ENCODE results near the gene IFIT3.
"Not testable (repeated sequence)": the region's sequence is repeated elsewhere in the genome, so short reads cannot be mapped to it uniquely, and the experiment has no call there.

The IFIT3 gene

GRCh38 chr10:89304026-89304425 lies 23.8 kb upstream of the IFIT3 start:
- DNase-seq: peak in 2 of 3 donors; percentile 61 to 63

- peak in 2 of 3 donors; percentile 67 to 69 for DNase-seq
Observed at GRCh38 chr10:89304446-89304845, 23.4 kb upstream of the IFIT3 start.

GRCh38 chr10:89304925-89305324 lies 22.9 kb upstream of the IFIT3 start:
- DNase-seq: peak in 1 of 3 donors; percentile 63

DNA sequence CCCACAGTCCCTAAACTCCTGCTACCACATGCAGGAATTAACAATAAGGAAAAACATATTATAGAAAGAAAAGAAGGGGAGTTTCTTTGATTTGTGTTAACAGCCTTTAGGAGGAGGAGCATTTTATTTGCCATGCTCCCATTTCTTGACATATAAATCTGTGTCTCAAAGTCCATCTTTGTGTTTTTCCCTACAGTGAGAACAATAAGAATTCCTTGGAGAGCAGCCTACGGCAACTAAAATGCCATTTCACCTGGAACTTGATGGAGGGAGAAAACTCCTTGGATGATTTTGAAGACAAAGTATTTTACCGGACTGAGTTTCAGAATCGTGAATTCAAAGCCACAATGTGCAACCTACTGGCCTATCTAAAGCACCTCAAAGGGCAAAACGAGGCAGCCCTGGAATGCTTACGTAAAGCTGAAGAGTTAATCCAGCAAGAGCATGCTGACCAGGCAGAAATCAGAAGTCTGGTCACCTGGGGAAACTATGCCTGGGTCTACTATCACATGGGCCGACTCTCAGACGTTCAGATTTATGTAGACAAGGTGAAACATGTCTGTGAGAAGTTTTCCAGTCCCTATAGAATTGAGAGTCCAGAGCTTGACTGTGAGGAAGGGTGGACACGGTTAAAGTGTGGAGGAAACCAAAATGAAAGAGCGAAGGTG lies 21.9 kb upstream of the IFIT3 start:
- DNase-seq: peak; percentile 65 to 77 (median 73)

- peak; percentile 58 to 79 (median 74) for DNase-seq
Observed at GRCh38 chr10:89306434-89307268, 21.1 kb upstream of the IFIT3 start.

DNA sequence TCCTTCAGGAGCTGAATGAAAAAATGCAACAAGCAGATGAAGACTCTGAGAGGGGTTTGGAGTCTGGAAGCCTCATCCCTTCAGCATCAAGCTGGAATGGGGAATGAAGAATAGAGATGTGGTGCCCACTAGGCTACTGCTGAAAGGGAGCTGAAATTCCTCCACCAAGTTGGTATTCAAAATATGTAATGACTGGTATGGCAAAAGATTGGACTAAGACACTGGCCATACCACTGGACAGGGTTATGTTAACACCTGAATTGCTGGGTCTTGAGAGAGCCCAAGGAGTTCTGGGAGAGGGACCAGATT lies 20.6 kb upstream of the IFIT3 start:
- peak in 2 of 3 donors; percentile 62 to 73 for DNase-seq

DNA sequence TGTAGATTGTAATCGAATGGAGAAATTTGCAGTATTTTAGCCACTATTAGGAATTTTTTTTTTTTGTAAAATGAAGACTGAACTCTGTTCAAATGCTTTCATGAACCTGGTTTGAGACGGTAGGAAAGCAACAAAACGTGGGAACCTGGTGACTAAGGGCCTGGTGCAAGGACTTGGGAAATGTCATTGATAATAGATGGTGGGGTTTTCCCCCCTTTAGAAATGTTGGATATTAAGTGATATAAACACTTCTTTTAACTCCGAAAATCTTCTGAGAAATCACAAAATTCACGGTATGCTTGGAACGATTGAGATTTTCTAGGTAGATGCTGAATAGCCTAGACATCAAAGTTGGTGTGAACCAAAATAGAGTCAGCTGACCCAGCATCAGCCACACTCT lies 19.5 kb upstream of the IFIT3 start:
- peak in 1 of 3 donors; percentile 78 for DNase-seq

DNA sequence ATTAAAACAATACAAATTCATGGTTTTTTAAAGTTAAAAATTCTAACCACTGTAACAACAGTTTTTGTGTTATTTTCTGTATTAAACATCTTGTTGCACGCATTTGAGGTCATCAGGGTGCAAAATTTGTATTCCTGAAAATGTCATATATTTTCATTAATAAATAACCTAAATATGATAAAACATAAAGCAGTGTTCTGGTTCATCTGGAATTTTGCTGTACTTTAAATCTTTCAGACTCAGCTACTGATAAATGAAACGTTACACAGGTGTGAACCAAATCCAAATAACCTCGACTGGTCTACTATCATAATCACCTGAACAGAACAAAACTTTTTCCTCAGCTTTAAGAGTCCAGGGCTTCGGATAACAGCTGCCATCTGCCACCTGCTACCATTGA lies 19.1 kb upstream of the IFIT3 start:
- peak in 2 of 3 donors; percentile 83 to 86 for DNase-seq

DNA sequence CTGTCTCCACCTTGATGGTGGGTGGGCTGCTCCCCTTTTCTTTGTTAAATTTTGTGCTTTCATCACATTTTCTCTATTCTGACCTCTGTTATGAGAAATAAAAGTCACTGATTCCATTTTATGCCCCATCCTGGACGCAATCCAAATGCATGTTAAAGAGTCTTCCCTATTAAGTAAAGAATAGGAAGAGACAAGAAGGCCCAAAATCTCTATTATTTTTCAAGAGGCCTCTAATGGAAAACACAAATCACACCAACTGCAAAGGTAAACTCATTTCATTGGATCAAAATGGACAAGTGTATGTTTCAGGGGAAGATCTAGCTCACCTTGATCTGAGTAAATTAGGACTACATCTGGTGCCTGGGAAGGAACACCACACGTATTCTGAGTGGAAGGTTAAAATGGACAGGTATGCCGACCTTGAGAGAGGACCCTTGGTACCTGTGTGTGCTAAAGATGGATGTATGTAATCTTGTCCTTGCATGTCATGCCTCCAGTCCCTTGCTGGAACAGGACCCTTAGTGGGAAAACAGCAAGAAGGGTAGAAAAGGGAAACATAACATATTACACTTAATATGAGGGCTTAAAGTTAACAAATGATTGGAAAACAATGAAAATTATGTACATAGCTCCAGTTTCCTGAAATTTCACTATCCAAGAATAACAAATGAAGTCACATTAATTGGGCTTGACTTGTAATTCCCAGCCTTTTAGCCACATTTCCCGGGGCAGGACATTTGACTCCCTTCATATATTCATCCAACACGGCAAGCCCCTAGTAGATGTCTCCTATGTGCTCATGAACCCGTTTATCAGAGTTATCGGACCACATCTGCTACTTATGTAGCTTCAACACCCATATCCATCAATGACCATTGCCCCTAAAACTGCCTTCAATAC lies 18.4 kb upstream of the IFIT3 start:
- peak; percentile 83 to 89 (median 88) for DNase-seq

DNA sequence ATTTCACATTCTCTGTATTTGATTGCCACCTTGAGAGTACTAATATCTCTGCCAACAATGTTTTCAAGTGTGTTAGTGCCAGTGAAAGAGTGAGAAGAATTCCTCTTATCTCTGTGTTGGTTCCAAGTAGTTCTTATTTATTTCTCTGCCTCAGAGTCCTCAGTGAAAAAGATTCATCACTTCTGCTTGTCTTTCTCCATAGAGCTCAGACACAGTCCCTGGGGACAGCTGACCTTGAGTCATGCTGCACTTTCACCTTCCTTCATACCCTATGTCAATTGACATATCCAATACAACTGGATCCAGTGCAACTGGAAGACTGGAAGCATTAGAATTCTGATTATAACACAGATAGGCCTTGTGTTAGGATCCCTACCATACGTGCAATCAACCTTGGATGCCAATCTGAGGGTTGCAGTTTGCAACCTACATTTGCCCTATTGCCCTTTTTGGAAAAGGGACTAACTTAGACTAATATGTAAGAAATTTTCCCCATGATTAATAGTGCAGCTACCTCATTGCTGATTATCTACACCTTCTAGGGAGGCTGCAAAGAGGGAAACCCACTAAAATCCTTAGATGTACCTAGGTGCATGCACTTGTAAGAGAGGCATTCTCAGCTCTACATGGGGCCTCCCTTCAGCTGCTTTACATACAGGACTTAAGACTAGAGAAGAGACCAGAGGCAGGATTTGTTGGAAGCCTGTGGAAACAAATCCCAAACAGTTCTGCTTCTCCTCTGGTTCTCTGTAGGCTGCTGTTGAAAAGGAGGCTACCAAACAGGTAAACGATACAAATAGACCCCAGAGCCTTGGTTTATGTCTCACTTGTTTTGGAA lies 17.5 kb upstream of the IFIT3 start:
- peak; percentile 74 to 88 (median 83) for DNase-seq

DNA sequence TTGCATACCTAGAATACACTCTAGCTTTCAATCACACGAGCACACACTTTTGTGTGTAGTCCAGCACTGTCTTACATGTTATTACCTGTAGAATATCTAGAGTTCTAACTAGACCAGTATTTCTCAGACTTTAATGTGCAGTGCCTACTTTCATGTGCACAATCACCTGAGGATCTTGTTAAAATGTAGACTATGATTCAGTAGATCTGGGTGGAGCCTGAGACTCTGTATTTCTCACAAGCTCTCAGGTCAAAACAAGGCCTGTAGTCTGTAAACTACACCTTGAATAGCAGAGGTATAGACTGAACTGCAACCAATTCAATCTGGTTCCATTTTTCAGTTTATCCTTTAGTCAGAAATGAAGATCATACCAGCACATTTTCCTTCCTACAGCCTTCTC lies 14.8 kb upstream of the IFIT3 start:
- no peak for DNase-seq

DNA sequence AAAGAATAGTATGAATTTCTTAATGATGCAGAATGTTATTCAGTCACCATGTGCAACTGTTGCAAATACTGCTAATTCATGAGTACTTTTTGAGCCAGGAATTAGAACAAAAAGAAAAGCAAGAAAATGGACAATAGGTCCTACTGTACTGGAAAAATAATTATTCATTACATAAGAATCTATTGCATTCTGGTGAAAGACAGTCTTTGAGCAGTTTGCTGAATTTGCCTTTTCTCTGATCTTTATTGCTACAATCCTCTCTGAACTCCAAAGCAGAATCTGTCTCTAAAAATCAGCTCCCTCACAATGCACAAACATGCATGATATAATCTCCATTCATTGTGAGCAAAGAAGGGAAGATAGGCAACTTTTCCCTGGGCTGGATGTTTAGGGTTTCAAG lies 13.1 kb upstream of the IFIT3 start:
- no peak for DNase-seq

DNA sequence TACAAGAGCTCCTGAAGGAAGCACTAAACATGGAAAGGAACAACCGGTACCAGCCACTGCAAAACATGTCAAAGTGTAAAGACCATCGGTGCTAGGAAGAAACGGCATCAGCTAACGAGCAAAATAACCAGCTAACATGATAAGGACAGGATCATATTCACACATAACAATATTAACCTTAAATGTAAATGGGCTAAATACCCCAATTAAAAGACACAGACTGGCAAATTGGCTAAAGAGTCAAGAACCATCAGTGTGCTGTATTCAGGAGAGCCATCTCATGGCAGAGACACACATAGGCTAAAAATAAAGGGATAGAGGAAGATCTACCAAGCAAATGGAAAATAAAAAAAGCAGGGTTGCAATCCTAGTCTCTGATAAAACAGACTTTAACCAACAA lies 9.8 kb upstream of the IFIT3 start:
- not testable (repeated sequence) for DNase-seq

DNA sequence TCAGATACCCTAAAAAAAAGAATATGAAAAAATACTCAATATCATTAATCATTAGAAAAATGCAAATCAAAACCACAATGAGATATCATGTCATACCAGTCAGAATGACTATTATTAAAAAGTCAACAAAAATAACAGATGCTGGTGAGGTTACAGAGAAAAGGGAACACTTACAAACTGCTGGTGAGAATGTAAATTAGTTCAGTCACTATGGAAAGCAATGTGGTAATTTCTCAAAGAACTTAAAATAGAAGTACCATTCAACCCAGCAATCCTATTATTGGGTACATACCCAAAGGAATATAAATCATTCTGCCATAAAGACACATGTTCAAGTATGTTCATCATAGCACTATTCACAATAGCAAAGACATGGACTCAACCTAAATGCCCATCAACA lies 2.7 kb upstream of the IFIT3 start:
- peak; percentile 14 to 72 (median 54) for DNase-seq

GRCh38 chr10:89325856-89326255 lies 1.9 kb upstream of the IFIT3 start:
- DNase-seq: peak in 1 of 3 donors; percentile 16

DNA sequence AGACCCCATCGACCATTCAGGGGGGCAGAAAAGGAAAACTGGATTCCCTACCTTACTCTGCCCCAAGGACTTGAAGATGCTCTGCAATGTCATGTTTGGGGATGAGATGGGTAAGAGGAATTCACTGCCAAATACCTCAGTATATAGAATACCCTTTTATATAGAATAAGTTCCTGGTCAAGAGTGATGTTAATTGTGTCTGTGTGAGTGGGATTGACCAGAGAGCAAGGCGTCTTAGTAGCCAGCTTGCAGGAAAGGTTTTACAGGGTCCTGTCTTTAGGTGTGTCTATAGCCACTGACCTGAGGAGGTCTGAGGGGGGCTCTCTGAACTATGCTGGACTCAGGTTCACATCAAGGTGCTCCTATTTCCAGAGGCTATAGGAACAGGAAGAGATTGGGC lies 1.4 kb downstream of the IFIT3 start:
- peak in 2 of 3 donors; percentile 56 to 60 for DNase-seq

DNA sequence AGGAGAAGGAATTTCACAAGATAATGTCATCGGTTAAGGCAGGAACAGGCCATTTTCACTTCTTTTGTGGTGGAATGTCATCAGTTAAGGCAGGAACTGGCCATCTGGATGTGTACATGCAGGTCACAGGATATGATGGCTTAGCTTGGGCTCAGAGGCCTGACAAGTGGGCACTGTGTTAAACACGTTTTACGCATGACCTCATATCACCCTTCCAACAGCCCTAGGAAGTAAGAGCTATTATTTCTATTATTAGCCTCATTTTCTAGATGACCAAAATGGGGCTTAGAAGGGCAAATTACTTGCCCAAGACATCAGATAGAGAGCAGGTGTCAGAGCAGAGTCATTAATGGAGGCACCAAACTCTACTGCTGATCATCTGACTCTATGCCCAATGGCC lies 2.2 kb downstream of the IFIT3 start:
- DNase-seq: peak; percentile 58 to 71 (median 69)

GRCh38 chr10:89330537-89331212 lies 2.9 kb downstream of the IFIT3 start:
- DNase-seq: peak in 2 of 3 donors; percentile 55 to 61

DNA sequence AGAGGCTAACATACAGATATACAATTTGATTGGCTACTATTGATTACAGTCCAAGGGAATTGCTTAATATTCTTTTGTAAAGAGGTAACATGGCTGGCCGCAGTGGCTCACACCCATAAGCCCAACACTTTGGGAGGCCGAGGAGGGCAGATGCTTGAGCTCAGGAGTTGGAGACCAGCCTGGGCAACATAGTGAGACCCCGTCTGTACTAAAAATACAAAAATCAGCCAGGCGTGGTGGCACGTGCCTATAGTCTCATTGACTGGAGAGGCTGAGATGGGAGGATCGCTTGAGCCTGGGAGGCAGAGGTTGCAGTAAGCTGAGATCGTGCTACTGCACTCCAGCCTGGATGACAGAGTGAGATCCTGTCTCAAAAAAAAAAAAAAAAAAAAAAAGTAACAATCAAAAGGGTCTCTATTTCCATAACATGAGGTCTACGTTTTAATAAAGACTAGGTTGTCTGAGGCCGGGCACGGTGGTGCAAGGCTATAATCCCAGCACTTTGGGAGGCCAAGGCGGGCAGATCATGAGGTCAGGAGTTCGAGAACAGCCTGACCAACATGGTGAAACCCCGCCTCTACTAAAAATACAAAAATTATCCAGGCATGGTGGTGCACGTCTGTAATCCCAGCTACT lies 3.8 kb downstream of the IFIT3 start:
- peak; percentile 50 to 61 (median 50) for DNase-seq

GRCh38 chr10:89332123-89332633 lies 4.4 kb downstream of the IFIT3 start:
- peak; percentile 85 to 94 (median 93) for DNase-seq

- peak; percentile 46 to 73 (median 69) for DNase-seq
Observed at GRCh38 chr10:89335226-89335625, 7.4 kb downstream of the IFIT3 start.
